ENCODE data around the gene THSD7A.

The THSD7A gene

DNA sequence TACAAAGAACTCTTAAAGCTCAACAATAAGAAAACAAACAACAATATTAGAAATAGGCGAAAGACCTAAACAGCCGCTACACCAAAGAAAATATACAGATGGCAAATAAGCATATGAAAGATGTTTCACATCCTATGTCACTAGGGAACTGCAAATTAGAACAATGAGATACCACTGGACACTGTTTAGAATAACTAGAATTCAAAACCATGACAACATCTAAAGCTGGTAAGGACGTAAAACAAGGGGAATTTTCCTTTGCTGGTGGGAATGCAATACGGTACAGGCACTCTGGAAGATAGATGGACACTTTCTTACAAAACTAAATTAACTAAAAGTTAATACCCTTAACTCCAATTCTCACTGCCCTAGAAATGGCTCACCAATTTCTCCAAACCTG is 44.5 kb downstream of the THSD7A start:
- DNase-seq (ENCODE audit: low spot score), result no peak
- no peak for TF ChIP-seq CTCF (IDR thresholded peaks at IDR 0.05; ENCODE audit: extremely low read depth, missing control alignments)

DNA sequence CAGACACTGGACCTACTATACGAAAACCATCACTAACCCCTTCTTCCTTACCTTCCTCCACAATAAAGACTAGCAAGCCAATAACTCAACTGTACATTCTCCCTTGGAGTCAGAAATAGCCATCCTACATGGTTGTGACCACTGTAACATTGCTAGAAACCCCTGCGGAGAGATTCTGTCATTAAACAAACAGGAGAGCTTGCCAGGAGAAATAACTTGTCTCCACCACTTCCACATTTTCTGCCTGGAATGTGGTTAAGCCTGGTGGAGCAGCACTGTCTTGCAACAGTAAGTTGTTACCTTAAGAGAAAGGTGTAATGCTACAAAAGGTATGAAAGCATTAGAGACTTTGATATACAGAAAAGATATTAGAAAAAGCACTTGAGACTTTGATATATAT is 45.8 kb downstream of the THSD7A start:
- no peak for DNase-seq (ENCODE audit: low spot score)
- TF ChIP-seq CTCF (IDR thresholded peaks at IDR 0.05; ENCODE audit: extremely low read depth, missing control alignments), result no peak

- no peak for DNase-seq (ENCODE audit: low spot score)
- TF ChIP-seq CTCF (IDR thresholded peaks at IDR 0.05; ENCODE audit: extremely low read depth, missing control alignments), result no peak
Observed at GRCh38 chr7:11784769-11785536, 47.0 kb downstream of the THSD7A start.

GRCh38 chr7:11779864-11780674 is 51.9 kb downstream of the THSD7A start:
- no peak for DNase-seq (ENCODE audit: low spot score)

GRCh38 chr7:11776039-11776438 is 56.0 kb downstream of the THSD7A start:
- TF ChIP-seq CTCF (IDR thresholded peaks at IDR 0.05; ENCODE audit: extremely low read depth, missing control alignments), result no peak
- no peak for DNase-seq (ENCODE audit: low spot score)

More at GRCh38 chr7:11779864-11780674, 51.9 kb downstream of the THSD7A start:
- TF ChIP-seq CTCF (IDR thresholded peaks at IDR 0.05; ENCODE audit: extremely low read depth, missing control alignments), result no peak

- DNase-seq (ENCODE audit: low spot score), result no peak
- TF ChIP-seq CTCF (IDR thresholded peaks at IDR 0.05; ENCODE audit: extremely low read depth, missing control alignments), result no peak
Observed at GRCh38 chr7:11775401-11775800, 56.6 kb downstream of the THSD7A start.

DNA sequence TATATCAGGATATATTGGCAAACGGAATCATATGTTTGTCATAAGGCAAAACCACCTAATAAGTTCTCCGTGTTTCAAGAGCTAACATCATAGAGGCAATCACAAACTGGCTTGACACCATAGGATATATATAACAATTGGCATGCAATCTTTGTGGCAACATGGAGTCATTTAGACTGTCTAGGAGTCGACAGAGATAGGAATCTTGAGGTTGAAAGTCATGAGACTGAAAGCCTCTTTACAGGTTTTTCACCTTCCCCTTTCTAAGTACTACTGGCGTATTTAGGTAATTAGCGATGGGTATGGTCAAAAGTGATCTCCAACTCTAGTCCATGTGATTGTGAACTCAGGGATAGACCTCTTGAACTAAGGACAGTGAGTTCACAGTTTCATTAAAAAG is 63.7 kb downstream of the THSD7A start:
- no peak for TF ChIP-seq CTCF (IDR thresholded peaks at IDR 0.05; ENCODE audit: extremely low read depth, missing control alignments)
- no peak for DNase-seq (ENCODE audit: low spot score)

All from GM20000 (cell line).